ENCODE data around the gene PAX8.

PAX8 gene

GRCh38 chr2:113190871-113191270 lies 87.8 kb downstream of the PAX8 start:
- DNase-seq (ENCODE audit: low read depth), result no peak
- TF ChIP-seq CTCF (IDR thresholded peaks at IDR 0.05; ENCODE audit: insufficient read depth, low read depth, low read length, missing control alignments), result no peak
- no peak overlapping the region for H3K4me3 ChIP-seq (ENCODE audit: low read length)

- H3K4me3 ChIP-seq (ENCODE audit: low read length), result no peak overlapping the region
- DNase-seq (ENCODE audit: low read depth), result no peak
- TF ChIP-seq CTCF (IDR thresholded peaks at IDR 0.05; ENCODE audit: insufficient read depth, low read depth, low read length, missing control alignments), result no peak
Observed at GRCh38 chr2:113187771-113188170, 91.0 kb downstream of the PAX8 start.

- H3K4me3 ChIP-seq (ENCODE audit: low read length), result no peak overlapping the region
- DNase-seq (ENCODE audit: low read depth), result no peak
- no peak for TF ChIP-seq CTCF (IDR thresholded peaks at IDR 0.05; ENCODE audit: insufficient read depth, low read depth, low read length, missing control alignments)
Observed at GRCh38 chr2:113186433-113186796, 92.3 kb downstream of the PAX8 start.

GRCh38 chr2:113185664-113186432 lies 92.9 kb downstream of the PAX8 start:
- no peak overlapping the region for H3K4me3 ChIP-seq (ENCODE audit: low read length)
- TF ChIP-seq CTCF (IDR thresholded peaks at IDR 0.05; ENCODE audit: insufficient read depth, low read depth, low read length, missing control alignments), result no peak
- DNase-seq (ENCODE audit: low read depth), result no peak

- DNase-seq (ENCODE audit: low read depth), result no peak
Observed at GRCh38 chr2:113184531-113185230, 94.0 kb downstream of the PAX8 start.

GRCh38 chr2:113183703-113184102 lies 95.0 kb downstream of the PAX8 start:
- no peak for DNase-seq (ENCODE audit: low read depth)
- no peak for TF ChIP-seq CTCF (IDR thresholded peaks at IDR 0.05; ENCODE audit: insufficient read depth, low read depth, low read length, missing control alignments)

More at GRCh38 chr2:113184531-113185230, 94.0 kb downstream of the PAX8 start:
- TF ChIP-seq CTCF (IDR thresholded peaks at IDR 0.05; ENCODE audit: insufficient read depth, low read depth, low read length, missing control alignments), result no peak
- no peak overlapping the region for H3K4me3 ChIP-seq (ENCODE audit: low read length)

More at GRCh38 chr2:113183703-113184102, 95.0 kb downstream of the PAX8 start:
- no peak overlapping the region for H3K4me3 ChIP-seq (ENCODE audit: low read length)
